ENCODE measurements around the gene MAMLD1.

The MAMLD1 gene

DNA sequence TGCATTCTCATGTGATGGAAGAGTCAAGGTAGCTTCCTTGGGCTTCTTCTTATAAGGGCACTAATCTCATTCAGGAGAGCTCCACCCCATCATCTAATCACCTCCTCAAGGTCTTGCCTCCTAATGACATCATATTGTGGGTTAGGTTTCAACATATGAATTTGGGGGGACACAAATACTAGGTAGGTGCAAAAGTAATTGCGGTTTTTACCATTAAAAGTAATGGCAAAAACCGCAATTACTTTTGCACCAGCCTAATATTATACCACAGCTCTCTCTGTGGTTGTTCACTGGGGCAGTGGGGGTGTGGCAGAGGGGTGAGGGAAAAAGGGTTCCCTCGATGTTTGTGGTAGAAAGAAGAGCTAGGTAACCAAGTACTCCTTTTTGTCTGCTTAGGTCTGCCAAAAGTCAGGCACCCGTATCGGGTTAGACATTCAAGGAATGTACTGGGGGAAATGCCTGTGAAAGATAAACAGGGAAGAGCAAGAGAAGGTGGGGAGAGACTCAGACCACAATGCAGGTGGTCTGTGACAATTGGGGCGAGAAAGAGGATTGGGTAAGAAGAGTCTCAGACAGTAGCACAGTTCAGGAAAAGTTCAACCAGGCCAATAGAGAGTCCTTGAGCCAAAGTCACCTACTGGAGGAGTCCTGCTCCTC lies 126.4 kb downstream of the MAMLD1 start:
- intact Hi-C loops (cut with DNase I; ENCODE audit: low total_unique reads) = loop anchor here (10.0 kb wide), 2 partner anchors 115 to 775 kb away; partner anchors contain the start of gene MAGEA11
- H3K9me3 ChIP-seq = no peaks in the 10 kb centered on the region
- TF ChIP-seq, protein P1, sequence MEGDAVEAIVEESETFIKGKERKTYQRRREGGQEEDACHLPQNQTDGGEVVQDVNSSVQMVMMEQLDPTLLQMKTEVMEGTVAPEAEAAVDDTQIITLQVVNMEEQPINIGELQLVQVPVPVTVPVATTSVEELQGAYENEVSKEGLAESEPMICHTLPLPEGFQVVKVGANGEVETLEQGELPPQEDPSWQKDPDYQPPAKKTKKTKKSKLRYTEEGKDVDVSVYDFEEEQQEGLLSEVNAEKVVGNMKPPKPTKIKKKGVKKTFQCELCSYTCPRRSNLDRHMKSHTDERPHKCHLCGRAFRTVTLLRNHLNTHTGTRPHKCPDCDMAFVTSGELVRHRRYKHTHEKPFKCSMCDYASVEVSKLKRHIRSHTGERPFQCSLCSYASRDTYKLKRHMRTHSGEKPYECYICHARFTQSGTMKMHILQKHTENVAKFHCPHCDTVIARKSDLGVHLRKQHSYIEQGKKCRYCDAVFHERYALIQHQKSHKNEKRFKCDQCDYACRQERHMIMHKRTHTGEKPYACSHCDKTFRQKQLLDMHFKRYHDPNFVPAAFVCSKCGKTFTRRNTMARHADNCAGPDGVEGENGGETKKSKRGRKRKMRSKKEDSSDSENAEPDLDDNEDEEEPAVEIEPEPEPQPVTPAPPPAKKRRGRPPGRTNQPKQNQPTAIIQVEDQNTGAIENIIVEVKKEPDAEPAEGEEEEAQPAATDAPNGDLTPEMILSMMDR (IDR thresholded peaks at IDR 0.05) = no peak
- H3K4me1 ChIP-seq = no peaks in the 10 kb centered on the region
- H3K27ac ChIP-seq = no peak overlapping the region
- no peaks in the 10 kb centered on the region for H3K36me3 ChIP-seq
- H3K27me3 ChIP-seq = no peaks in the 10 kb centered on the region
- DNase-seq = no peak
- no peak overlapping the region for H3K4me3 ChIP-seq

DNA sequence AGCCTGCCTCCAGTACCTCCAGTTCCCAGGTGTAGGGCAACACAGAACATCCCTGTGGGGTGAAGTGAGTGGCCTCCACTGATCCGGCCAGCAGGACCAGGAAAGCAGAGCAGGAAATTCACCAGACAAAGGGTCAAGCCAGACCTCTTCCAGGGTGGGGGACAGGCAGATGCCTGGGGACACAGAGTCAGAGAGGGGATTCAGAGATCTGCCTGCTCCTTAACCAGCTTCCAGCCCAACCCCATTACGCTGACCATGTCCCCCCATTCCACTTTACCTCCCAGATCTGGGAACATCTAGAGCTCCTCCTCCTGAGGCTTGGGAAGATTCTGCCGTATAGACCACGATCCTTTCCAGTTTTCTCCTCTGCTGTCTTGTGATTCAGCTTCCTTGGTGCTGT lies 132.4 kb downstream of the MAMLD1 start:
- Histone ChIP-seq H3K4me1 (no peaks in the 10 kb centered on the region), H3K9me3 (no peaks in the 10 kb centered on the region), H3K27me3 (no peaks in the 10 kb centered on the region), H3K4me3 (no peak overlapping the region), H3K27ac (no peak overlapping the region), H3K36me3 (no peaks in the 10 kb centered on the region)
- no peak for DNase-seq
- intact Hi-C loops (cut with DNase I; ENCODE audit: low total_unique reads) = loop anchor here (10.0 kb wide), 1 partner anchor 781 kb away; the partner anchor contains the start of gene MAGEA11
- TF ChIP-seq, protein P1 (IDR thresholded peaks at IDR 0.05) = no peak

DNA sequence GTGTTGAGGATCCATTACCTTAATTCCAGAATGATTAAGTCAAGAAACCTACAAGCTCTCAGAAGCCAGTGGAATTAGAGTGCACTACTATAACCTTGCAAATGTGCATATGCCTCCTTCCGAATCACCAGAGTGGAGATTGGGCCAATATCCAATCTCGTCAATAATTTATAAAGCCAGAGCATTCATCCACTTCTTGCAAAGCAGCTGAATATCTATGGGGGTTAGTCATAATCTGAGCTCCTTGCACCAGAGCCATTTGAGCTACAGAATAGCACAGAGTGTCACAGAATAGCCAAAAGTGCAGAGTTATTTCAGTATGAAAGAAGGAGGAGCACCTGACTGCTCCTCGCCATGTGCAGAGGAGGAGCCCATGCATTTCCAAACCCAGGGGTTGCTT lies 136.1 kb downstream of the MAMLD1 start:
- no peak for DNase-seq
- peaks cover 0 to 7% (median 2%) of the 10 kb centered on the region in 4 donors for H3K4me1 ChIP-seq
- H3K27me3 ChIP-seq = no peaks in the 10 kb centered on the region
- no peaks in the 10 kb centered on the region for H3K9me3 ChIP-seq
- TF ChIP-seq, protein P1 (IDR thresholded peaks at IDR 0.05) = no peak
- H3K36me3 ChIP-seq = no peaks in the 10 kb centered on the region
- H3K4me3 ChIP-seq = no peak overlapping the region
- intact Hi-C loops (cut with DNase I; ENCODE audit: low total_unique reads) = loop anchor here (10.0 kb wide), 1 partner anchor 784 kb away; the partner anchor contains the start of gene MAGEA11
- H3K27ac ChIP-seq = no peak overlapping the region

DNA sequence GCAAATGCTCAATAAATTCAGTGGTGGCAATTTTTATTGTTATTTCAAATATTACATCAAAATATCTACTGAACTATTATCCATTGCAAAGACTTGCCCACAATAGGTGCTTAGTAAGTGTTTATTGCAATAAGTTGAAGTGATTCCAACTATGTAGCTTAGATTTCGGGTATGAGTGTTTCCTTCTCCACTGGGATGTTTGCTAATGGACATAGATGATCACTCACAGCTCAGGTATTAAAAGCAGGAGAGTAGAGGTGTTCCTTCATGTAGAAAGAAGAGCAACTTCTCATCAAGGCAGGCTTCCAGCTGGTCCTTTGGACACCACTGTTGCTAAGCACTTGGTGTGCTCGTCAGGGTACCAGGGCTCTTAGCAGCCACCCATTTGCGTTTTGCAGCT lies 139.0 kb downstream of the MAMLD1 start:
- H3K9me3 ChIP-seq = no peaks in the 10 kb centered on the region
- peaks cover 0 to 31% (median 7%) of the 10 kb centered on the region in 4 donors for H3K4me1 ChIP-seq
- H3K27me3 ChIP-seq = no peaks in the 10 kb centered on the region
- DNase-seq = no peak
- no peak overlapping the region for H3K27ac ChIP-seq
- intact Hi-C loops (cut with DNase I; ENCODE audit: low total_unique reads) = no loop called here
- TF ChIP-seq, protein P1 (IDR thresholded peaks at IDR 0.05) = no peak
- H3K4me3 ChIP-seq = no peak overlapping the region
- no peaks in the 10 kb centered on the region for H3K36me3 ChIP-seq

DNA sequence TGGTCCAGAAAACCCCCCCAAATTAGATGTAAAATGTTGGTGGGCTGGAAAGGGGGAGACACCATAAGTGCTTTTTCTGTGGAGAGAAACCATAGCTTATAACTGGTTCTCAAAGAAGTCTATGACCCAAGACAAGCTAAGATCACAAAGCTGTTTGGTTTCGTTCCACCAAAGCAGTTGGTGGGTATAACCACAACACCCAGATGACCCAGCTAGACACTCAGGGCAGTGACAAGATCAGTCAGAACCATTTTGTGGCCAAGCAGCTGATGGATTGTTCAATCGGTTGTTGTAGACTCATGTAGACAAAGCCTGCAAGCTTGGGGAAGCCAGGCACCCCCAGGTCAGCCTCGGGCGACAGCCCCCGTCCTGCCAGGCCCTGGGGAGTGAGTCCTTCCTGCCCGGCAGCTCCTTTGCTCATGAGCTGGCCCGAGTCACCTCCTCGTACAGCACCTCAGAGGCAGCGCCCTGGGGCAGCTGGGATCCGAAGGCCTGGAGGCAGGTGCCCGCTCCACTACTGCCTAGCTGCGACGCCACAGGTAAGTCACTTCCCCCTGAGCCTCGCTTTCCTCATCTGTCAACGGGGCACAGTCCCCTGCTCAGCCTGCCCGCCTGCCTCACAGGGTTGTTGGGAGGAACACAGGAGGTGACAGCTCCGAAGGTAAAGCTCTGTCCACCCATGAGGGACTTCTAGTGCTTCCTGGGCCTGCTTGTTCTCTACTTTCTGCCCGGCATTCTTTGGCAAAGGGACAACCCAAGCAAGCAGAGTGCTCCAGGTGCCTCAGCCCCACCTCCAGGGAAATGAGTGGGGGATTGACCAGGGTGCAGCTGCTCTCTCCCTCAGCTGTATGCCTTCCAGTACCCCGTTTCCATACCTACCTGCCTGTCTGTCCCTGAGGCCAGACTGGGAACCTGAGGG lies 140.1 kb downstream of the MAMLD1 start:
- Histone ChIP-seq H3K36me3 (no peaks in the 10 kb centered on the region), H3K27ac (peak overlapping the region; percentile 42 to 85), H3K27me3 (no peaks in the 10 kb centered on the region), H3K4me1 (peaks cover 0 to 42% (median 17%) of the 10 kb centered on the region in 4 donors), H3K4me3 (no peak overlapping the region), H3K9me3 (no peaks in the 10 kb centered on the region)
- DNase-seq = no peak
- intact Hi-C loops (cut with DNase I; ENCODE audit: low total_unique reads) = no loop called here
- TF ChIP-seq, protein P1 (IDR thresholded peaks at IDR 0.05) = no peak

Data from tibial artery (tissue), 4 donors.